HG03521 (cell line): ENCODE measurements around the gene ARMH3.

Experiments
- ATAC-seq: cut with Tn5 transposase; IDR thresholded peaks from one replicate; pipeline ENCODE4 v1.9.1; 2021; ENCODE audit warnings: mild to moderate bottlenecking, moderate library complexity; ENCODE audit not compliant: unreplicated experiment

The ARMH3 gene, protein sequence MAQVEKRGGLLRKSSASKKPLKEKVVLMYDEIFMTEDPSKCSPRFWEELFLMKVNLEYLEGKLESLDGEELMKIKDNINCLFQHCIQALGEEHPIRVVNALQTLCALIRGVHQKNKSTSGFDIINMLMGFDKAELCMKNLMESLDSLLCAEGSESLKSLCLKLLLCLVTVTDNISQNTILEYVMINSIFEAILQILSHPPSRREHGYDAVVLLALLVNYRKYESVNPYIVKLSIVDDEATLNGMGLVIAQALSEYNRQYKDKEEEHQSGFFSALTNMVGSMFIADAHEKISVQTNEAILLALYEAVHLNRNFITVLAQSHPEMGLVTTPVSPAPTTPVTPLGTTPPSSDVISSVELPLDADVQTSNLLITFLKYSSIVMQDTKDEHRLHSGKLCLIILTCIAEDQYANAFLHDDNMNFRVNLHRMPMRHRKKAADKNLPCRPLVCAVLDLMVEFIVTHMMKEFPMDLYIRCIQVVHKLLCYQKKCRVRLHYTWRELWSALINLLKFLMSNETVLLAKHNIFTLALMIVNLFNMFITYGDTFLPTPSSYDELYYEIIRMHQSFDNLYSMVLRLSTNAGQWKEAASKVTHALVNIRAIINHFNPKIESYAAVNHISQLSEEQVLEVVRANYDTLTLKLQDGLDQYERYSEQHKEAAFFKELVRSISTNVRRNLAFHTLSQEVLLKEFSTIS

DNA sequence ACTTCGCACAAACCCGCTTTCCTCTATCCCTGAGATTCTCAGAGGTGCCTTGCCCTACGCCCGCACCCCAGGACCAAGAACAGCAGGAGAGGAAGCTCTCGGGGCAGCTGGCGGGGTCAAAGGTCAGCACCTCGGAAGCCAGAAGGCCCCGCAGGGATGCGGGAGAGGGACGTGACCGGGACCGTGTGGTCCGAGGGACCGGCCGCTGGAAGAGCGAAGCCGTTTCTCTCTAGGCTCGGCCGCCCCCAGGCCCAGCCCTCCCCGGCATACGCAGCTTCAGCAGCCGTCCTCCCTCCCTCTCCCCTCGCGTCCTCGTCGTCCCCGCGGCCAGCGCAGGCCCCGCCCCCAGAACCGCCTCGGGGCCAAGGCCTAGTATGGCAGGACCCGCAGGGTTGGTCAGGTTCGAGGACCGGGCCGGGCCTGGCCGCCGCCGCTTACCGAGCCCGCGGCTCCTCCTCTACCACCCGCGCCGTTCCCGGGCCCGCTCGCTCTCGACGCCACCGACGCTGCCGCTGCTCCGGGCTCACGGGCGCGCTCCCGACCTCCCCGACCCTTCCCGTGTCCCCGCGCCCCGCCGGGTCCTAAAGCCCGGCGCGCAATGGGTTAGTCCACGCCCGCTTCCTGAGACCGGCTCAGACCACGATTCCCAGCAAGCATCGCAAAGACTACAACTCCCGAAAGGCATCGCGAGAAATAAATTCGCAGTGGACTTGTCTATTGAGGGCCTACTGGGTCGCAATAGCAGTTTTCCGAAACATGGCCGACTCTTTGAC, at the start of gene ARMH3:
Gene ARMH3 (minus strand): TSS at position 527 of the 773 bp plus-strand sequence. CDS start 16,059 bp downstream, outside the sequence.
- peak; percentile 92 for ATAC-seq

DNA sequence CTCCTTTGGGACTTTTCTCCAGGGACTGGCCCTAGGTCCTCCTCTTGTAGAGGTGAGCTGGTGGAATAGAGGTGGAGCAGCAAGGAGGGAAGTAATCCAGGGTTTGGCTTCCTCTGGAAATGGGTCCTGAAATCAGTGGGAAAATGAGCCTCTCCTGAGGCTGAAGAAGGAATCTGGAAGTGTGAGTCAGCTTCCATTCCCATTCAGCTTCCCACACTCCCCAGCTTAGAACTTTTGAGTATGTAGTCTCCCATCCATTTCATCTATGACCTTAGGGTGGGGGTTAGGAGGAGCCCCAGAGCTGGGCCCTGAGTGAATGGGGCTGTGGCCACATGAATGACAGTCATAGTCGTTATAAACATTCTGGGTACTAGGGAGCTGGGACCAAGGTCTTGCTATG, 46.4 kb upstream of the ARMH3 start:
- no peak for ATAC-seq

DNA sequence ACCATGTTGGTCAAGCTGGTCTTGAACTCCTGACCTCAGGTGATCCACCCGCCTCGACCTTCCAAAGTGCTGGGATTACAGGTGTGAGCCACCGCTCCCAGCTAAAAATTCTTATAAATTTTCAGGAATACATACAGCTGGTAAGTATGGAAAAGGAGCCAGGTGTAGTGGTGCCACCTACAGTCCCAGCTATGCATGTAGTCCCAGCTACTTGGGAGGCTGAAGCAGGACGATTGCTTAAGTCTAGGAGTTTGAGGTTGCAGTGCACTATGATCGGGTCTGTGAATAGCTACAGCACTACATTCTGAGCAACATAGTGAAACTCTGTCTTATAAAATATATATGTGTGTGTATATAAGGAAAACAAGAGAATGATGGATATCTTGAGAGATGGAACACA, 45.2 kb upstream of the ARMH3 start:
- no peak for ATAC-seq

DNA sequence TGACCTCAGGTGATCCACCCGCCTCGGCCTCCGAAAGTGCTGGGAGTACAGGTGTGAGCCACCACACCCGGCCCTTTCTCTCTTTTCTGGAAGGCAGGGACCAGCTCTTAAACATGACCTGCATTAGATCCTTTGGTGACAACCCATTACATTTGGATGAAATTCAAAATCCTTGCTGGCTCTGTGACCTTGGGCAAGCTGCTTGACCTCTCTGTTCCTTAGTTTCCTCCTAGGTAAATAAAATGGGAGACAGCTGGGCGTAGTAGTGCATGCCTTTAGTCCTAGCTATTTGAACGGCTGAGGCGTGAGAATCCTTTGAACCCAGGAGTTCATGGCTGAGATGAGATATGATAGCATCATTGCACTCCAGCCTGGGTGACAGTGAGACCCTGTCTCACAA, 40.5 kb upstream of the ARMH3 start:
- ATAC-seq, result no peak

DNA sequence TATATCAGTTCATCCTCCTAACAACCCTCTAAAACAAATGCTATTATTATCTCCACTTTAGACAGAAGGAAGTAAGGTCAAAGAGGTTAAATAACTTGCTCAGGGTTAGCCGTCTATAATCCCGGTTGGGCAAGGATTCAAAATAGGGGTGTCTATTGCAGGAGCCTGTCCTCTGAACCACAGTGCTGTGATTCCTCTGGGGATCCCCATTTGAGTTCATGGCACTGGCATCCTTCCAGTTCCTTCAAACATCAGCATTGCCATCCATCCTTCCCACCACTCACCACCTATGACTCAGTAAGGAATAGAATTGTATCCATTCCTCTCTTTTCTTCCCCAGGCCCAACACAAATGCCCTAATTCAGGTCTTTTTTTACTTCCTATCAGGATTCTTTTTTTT, 34.8 kb upstream of the ARMH3 start:
- ATAC-seq, result no peak

DNA sequence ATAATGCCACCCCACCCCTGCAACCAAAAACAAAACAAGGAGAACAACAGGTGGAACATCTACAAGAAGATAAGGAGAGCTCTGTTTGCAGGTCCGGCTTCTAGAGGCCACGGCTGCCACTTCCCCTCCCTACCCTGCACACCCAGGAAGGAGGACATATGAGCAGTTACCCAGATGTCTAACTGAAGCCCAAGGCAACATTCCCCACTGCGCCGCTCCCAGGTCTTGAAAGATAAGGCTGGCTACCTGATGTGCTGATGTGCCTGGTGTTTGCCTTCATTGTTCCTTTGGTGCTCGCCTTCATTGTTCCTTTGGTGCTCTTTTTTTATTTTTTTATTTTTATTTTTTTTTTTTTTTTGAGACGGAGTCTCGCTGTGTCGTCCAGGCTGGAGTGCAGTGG, 30.2 kb upstream of the ARMH3 start:
- no peak for ATAC-seq

DNA sequence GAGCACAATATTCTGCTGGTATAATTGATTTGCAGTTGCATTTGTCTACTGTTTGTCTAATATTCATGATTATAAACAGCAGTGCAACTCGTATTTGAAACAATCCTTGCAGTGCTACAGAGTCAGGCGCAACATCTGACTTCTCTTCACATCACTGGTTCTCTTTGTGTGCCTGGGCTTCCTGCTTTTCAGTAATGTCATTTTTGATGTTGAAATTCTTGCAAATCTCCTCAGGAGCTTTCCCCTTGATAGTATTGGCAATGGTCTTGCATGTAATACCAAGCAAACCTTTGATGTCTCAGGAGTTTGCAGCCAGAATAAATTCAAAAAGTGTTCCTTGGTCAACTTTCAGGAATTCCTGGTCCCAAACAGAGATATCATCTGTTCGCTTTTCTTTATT, 29.4 kb upstream of the ARMH3 start:
- no peak for ATAC-seq

DNA sequence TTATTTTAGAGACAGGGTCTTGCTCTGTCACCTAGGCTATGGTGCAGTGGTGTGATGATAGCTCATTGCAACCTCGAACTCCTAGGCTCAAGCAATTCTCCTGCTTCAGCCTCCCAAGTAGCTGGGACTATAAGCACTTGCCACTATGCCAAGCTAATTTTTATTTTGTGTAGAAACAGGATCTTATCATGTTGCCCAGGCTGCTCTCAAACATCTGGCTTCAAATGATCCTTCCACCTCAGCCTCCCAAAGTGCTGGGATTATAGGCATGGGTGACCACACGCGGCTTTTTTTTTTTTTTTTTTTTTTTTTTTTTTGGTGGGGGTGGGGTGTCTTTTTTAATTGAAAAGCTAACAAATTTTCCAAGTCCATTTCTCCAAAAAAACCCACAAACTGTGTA, 27.6 kb upstream of the ARMH3 start:
- no peak for ATAC-seq

DNA sequence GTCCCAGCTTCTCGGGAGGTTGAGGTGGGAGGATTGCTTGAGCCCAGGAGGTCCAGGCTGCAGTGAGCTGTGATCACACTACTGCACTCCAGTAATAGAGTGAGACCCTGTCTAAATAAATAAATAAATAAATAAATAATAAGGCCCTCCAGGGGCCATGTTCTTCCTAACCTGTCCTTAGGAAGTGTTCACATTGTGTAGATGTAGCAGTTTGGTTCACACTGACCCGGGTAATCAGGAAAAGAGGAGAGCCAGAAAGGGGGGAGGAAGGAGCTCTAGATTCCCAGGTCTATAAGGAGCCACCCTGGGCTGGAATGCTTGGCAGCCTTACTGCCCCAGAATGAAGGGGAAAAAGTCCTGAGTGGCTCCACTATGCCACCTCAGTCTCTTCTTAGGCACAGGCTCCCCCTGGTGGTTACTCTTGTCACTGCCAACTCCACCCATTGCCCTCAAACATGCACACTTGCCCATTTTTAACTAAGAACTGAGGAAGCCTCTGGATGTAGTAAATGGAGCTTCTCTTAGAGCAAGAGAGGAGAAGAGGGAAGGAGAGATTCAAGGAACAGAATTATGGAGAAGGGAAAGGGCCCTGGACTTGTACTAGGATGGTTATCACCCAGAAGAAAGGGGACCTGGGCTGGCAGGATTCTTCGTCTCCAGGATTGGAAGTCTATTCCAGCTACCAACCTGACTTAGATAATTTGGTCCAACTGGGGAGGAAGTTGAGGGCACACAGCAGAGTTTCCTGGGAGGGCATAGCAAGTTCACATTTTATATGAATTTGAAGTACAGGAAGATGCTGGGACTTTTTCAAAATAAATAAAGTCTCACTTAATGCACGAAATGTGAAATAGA, 16.9 kb upstream of the ARMH3 start:
- no peak for ATAC-seq

DNA sequence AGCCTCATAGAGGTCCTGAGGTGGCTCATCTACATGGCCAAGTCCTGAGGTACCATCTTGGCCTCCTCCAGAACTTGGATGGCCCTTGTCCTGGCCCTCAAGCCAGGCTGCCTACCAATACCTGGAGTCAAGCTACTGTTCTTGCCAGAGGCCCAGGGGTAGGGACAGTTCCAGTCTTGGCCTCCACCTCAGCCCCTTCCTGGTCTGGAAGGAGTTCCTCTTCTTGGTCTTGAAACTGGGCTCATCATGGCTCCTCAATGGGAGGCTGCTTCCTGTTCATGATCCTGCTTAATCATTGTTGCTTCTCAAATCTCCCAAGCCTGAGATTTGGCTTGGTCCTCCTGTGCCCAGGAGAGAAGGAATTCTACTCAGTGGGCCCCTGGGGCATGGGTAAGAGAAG, 13.1 kb upstream of the ARMH3 start:
- ATAC-seq, result no peak

DNA sequence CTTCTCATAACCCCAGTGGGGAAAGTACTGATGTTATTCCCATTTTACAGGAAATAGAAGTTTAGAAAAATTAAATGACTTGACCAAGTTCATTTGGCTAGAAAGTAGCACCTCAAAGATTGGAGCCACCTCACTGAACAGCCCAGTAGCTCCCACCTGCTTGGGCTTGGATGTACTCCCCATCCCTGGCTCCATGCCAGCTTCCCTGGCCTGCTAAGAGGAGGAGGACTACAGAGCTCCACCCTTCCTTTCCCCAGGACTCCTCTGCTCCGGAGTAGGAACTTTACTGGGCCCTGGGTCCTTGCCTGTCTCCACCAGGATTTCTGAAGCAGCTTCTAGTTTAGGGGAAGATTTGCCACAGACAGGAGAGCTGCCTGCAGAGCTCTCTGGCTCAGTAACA, 12.2 kb upstream of the ARMH3 start:
- ATAC-seq, result no peak

DNA sequence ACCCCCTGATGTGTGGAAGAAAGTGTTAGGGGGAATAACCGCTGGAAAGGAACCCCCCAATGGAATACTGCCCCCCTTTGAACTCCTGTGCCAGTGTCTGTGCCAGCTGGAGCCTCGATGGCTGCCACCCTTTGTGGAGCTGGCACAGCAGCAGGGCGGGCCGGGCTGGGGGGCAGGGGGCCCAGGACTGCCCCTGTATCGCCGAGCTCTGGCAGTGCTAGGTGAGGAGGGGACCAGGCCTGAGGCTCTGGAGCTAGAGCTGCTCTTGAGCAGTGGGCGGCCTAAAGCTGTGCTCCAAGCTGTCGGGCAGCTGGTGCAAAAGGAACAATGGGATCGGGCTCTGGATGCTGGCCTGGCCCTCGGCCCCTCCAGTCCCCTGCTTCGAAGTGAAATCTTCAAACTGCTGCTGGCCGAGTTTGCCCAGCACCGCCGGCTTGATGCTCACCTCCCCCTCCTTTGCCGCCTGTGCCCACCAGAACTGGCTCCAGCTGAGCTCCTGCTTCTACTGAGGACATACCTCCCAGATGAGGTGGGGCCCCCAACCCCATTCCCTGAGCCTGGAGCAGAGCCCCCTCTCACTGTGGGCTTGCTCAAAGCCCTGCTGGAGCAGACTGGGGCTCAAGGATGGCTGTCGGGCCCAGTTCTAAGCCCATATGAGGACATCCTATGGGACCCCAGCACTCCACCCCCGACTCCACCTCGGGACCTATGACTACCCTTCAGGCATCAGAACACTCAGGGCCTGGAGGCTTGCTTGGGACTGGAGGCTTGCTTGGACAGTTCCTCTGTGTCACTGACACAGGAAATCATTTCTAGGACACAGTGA, 11.3 kb upstream of the ARMH3 start:
- no peak for ATAC-seq

DNA sequence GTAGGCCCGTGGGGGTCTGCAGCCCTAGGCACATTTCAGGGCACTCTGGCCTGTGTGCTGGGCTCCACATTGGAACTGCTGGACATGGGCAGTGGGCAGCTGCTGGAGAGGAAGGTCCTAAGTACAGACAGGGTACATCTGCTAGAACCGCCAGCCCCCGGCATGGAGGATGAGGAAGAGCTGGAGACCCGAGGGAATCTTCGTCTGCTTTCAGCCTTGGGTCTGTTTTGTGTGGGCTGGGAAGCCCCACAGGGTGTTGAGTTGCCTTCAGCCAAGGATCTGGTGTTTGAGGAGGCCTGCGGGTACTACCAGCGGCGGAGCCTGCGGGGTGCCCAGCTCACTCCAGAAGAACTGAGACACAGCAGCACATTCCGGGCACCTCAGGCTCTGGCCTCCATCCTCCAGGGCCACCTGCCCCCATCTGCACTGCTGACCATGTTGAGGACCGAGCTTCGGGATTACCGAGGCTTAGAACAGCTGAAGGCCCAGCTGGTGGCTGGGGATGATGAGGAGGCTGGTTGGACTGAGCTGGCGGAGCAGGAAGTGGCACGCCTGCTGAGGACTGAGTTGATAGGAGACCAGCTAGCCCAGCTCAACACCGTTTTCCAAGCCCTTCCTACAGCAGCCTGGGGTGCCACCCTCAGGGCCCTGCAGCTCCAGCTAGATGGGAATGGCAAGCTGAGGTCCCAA, 10.6 kb upstream of the ARMH3 start:
- no peak for ATAC-seq

DNA sequence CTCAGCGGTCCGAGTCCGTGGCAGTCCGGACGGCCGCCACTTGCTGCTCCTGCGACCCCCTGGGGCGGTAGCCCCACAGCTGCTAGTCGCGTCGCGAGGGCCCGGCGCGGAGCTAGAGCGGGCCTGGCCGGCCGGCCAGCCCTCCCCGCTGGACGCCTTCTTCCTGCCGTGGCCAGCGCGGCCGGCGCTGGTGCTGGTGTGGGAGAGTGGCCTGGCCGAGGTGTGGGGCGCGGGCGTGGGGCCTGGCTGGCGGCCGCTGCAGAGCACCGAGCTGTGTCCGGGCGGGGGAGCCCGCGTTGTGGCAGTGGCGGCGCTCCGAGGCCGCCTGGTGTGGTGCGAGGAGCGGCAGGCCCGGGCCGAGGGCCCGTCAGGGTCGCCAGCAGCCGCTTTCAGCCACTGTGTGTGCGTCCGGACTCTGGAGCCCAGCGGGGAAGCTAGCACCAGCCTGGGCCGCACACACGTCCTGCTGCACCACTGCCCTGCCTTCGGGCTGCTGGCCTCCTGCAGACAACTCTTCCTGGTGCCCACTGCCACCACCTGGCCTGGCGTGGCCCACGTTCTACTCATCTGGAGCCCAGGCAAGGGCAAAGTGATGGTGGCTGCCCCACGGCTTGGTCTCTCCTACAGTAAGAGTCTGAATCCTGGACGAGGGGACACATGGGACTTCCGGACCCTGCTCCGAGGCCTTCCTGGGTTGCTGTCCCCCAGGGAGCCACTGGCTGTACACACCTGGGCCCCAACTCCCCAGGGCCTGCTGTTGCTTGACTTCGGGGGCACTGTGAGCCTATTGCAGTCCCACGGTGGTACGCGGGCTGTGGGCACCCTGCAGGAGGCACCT, 9.8 kb upstream of the ARMH3 start:
- peak; percentile 21 for ATAC-seq

DNA sequence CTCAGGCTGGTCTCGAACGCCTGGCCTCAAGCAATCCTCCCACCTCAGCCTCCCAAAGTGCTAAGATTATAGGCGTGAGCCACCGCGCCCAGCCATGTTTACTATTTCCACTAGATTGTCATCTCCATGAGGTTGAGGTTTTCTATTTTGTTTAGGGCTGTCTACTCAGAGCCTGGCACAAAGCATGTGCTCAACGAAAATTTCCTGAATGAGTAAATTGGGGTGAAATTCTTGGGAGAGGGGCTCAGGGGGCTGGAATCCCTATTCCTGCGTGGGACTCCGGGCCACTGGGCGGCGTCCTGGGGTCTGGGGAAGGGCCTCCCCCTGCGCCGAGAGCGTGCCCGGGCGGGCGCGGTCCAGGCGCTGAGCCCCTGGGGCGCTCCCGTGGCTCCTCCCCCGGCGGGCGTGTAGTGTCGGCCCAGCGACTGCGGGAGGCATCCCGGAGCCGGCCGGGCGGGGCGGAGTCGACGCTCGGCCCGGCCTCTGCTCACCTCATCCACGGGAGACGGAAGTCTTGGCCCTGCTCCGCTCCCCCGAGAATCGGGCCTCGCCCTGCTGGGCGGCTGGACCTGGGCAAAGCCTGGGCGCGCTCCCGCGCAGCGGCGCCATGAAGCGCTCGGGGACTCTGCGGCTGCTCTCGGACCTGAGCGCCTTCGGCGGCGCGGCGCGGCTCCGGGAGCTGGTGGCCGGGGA, 9.0 kb upstream of the ARMH3 start, which contains the start of gene HPS6:
Gene HPS6 (plus strand): TSS at position 482 of the 693 bp plus-strand sequence. CDS start 126 bp downstream, at position 608.
- peak; percentile 89 for ATAC-seq

DNA sequence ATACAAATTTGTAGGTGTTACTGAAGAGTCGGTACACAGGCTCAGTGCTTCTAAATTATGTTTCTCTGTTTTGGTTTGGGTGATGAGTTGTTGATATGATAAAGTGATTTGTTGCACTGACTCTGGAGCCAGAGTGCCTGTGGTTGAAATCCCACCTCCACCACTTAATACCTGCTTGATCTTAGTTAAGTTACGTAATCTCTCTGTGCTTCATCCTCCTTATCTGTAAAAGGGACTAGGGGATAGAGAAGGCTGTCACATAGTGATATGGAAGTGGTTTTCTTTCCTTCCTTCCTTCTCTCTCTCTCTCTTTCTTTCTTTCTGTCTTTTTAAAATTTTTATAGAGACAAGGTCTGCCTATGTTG, 8.5 kb upstream of the ARMH3 start:
- no peak for ATAC-seq

DNA sequence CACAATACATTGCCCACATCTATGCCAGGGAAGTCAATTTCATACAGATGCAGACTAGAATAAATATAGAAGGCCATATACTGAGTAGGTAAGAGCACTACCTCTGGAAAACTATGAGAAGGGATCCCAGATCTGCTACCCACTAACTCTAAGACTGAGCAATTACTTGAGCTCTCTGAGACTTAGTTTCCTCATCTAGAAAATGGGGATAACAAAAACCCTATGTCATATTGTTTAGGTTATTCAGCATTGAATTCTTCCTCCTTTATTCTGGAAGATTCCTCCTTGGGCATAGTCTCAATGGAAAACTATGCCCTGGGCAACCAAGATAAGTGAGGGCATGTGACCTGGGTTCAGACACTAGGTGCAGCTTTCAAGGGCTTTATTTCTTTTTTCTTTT, 4.0 kb upstream of the ARMH3 start:
- ATAC-seq, result no peak
